Transverse colon (tissue), 4 donors: ENCODE measurements around the gene STAT5B.

Experiments
- CTCF ChIP-seq, 5 experiments: fragments of 200-600 bp in 3 of 5; fragments of 450-650 bp in 2 of 5; sonication (generic) in 3 of 5; IDR thresholded peaks; 1 replicate in 2 of 5; 2 replicates in 3 of 5; pipeline ENCODE4 v1.5.1; 2016 to 2017; ENCODE audit warnings: antibody characterized with exemption in 5 of 5, inconsistent platforms in 3 of 5, mild to moderate bottlenecking in 2 of 5, moderate library complexity in 1 of 5
- EP300 ChIP-seq: sonication (generic); formaldehyde crosslinking; IDR thresholded peaks from one replicate; pipeline ENCODE4 v1.6.1; 2017; ENCODE audit warnings: antibody characterized with exemption, low read depth
- POLR2AphosphoS5 ChIP-seq, 3 donors: sonication (generic); formaldehyde crosslinking; IDR thresholded peaks; one replicate each; pipeline ENCODE4 v1.6.1; 2016; ENCODE audit warnings: antibody characterized with exemption in 3 of 3

DNA sequence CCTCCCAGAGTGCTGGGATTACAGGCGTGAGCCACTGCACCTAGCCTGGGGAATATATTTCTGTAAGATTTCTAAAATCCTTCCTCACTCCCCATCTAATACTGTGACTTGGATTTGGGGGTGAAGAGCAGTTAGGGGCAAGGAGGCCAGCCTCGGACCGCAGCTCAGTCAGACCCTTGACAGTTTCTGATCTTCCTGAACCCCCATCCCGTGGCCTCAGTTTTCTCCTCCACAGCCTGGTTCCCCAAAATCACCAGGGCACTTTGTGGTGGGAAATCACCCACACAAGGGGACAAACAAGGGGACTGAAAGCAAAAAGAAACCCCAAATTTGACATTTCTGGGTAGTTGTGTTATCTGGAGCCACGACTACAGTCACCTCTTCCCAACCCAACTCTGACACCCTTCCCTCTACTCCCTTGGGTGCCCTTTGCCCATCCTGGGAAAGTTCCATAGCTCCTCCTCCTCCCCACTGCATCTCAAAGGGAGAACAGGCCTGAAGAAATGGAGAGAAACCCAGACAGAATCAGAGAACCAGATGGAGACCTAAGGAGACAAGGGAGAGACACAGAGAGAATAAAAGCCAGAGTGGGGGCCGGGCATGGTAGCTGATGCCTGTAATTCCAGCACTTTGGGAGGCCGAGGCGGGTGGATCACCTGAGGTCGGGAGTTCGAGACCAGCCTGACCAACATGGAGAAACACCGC, 9.3 kb upstream of the STAT5B start:
- TF ChIP-seq EP300 (no peak), POLR2AphosphoS5 (IDR thresholded peaks at IDR 0.05) (no peak), CTCF (IDR thresholded peaks at IDR 0.05) (no peak)
